Endometrial microvascular endothelial cells (primary cell): ENCODE results near the gene CMKLR1. TPM values are rescaled to one million over a fixed set of nuclear protein-coding genes. Genes with fewer than 3 reads are reported as not detected.

ENCODE experiments used
- in situ Hi-C: cut with HindIII; loops from 2 replicates; pipeline ENCODE4 v1.10.0; 2017; ENCODE audit warnings: low sequenced_read_pairs, low pct_unique_long_range_greater_than_20kb; ENCODE audit errors: inconsistent ontology term
- total RNA-seq: library from RNA; depleted of rRNA; stranded (reverse); fragments of >200 nt; gene quantifications from one replicate; pipeline ENCODE4 v1.2.3, GENCODE V29; 2015; ENCODE audit errors: inconsistent ontology term

Gene CMKLR1
- total RNA-seq, 1 donor from 2014 or later, result not detected

- in situ Hi-C loops, result no loop called here
Observed at GRCh38 chr12:108341854-108342847, 3.0 kb upstream of the CMKLR1 start.

GRCh38 chr12:108341356-108341755 lies 2.2 kb upstream of the CMKLR1 start:
- in situ Hi-C loops, result no loop called here

GRCh38 chr12:108340037-108340436 lies 926 bp upstream of the CMKLR1 start:
- in situ Hi-C loops, result no loop called here

DNA sequence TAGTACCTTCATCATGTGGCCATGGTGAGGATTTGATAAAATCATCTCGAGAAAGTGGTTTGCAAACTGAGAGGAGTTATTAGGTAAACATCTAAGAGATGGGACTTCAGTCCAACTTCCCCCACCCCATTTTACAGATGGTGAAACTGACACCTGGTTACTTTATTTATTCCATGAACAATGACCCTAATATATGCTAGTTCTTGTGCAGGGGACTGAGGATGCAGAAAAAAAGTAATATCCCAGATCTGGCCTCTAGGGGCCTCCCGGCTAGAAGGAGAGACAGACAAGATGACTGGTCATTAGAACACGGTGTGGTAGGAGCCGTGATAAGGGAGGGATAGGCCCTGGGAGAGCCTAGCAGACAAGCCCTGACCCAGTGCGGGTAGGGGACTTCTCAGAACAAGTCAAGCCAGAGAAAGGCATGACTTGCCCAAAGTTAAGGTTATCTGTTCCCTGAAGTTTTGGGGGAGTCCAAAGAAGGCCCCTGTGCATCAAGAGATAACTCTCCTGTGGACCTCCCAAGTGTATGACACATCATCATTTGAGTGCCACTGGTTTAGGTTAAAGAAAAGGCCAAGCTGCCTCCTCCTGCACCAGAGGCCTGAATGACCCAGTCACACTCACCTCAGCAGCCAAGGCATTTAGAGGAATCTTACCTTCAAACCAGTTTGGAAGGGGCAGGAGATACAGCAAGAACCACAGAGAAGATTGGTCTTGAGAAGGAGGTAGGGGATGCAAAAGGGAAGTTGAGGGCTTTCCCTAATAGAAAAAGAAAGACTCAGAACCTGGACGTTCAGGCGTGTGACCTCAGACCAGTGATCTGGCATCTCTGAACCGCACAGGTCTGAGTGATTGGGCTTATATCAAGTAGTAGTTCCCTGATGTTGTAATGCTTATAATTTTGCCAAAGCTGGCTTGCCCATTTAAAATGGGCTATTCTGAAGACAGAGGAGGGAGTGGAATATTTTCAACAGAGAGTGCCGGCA lies 1.6 kb downstream of the CMKLR1 start:
- in situ Hi-C loops, result no loop called here

- in situ Hi-C loops, result no loop called here
Observed at GRCh38 chr12:108335349-108336119, 3.6 kb downstream of the CMKLR1 start.

DNA sequence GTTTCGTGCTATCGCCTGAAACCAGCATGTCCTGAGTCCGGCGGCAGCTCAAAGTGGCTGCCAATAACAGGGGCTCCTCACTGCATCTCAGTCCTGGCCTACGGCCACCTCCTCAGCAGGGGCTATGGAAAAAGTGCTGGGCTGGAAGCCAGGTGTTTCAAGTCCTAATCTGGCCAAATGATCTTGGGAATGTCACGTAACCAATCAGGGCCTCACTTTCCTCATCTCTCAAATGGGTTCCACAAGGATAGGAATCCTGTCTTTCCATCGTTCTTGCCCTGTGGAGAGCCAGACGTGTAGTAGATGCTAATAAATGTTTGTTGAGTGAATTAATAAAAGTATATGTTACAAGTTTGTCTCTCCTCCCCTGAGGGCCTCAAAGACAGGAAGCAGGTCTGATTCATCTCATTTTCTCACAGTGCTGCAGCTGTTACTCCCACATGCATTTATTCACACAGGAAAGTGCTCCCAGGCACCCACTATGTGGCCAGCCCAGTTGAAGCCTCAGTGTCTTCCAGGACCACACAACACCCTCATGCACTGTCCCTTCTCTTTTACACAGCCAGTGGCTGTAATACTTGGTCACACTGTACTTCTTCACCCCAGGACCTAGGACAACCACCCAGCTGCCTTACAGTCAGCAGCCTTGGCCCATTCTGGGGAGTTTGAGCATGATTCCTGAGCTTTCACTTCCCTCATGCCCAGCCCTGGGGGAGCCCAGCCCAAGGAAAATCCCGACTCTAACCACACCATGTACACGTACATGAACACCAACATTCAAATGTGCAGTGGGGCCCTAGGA lies 5.0 kb downstream of the CMKLR1 start:
- in situ Hi-C loops, result no loop called here

GRCh38 chr12:108332791-108333382 lies 6.2 kb downstream of the CMKLR1 start:
- in situ Hi-C loops, result no loop called here

- in situ Hi-C loops, result no loop called here
Observed at GRCh38 chr12:108328420-108328819, 10.7 kb downstream of the CMKLR1 start.

GRCh38 chr12:108327621-108328344 lies 11.3 kb downstream of the CMKLR1 start:
- in situ Hi-C loops, result no loop called here

DNA sequence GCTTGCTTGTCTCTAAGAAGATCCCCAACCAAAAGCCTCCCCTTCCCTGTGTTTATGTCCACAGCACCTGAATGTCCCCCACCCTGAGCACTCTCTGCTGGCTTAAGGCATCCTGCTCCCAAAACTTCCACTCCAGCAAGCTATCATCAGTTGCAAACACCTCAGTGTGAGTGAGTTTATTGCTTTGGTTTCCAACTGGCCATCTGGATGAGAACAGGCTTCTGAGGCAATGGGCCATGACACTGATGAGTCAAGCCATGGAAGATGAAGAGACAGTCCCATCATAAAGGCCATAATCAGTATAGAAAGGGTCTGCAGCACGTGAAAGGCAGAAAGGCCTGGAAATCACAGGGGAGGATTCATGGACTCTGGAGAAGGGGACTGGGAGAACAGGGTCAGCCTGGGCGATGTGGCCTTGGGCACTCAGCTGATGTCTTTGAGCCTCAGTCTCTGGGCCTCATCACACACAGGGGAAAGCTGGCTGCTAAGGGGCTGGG lies 12.8 kb downstream of the CMKLR1 start:
- in situ Hi-C loops, result no loop called here

- in situ Hi-C loops, result no loop called here
Observed at GRCh38 chr12:108325549-108325948, 13.6 kb downstream of the CMKLR1 start.

DNA sequence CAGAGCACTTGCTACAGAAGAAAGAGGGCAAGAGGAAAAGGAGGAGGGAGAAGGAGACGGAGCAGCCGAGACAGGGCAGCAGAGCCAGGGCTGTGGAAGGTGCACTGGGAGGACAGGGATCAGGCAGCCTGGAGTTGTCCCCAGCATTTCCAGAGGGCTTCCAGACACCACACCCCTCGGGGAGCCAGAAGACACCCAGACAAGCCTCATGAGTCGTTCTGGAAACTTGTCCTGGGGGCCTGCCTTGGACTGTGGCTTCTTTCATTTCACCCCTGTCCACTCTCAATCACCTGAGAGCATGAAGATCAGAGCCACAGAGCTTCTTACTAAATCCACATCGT lies 14.1 kb downstream of the CMKLR1 start:
- in situ Hi-C loops, result no loop called here

DNA sequence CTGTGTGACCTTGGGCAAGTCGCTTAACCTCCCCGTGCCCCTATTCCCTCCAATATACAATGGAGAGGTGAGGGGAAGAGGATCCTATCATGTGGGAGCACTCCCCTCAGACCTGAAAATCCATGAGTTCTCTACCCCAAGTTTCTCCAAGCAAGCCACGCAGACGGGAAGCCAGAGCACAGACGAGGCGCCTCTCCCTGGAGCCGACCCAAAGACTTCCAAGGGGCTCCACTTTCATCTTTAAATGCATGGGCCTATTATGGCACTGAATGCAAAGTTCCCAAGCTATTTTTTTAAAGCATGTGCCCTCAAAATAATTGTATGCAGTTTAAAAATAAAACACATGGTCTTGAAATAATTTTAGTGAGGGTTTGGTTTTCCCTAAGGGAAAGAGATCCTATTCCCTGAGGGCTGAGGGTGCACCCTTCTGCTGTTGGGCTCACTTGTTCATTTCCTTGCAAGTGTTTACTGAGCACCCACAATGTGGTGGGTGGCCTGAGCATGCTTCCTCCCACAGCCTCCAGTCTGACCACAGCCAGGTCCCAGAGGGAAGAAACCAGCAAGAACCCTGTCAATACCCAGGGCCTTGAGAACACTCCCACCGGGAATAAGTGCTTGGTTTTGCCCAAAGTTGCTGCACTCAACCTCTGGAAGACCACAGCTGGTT lies 14.6 kb downstream of the CMKLR1 start:
- in situ Hi-C loops, result no loop called here

- in situ Hi-C loops, result no loop called here
Observed at GRCh38 chr12:108323581-108323980, 15.5 kb downstream of the CMKLR1 start.

GRCh38 chr12:108322998-108323397 lies 16.1 kb downstream of the CMKLR1 start:
- in situ Hi-C loops, result no loop called here

DNA sequence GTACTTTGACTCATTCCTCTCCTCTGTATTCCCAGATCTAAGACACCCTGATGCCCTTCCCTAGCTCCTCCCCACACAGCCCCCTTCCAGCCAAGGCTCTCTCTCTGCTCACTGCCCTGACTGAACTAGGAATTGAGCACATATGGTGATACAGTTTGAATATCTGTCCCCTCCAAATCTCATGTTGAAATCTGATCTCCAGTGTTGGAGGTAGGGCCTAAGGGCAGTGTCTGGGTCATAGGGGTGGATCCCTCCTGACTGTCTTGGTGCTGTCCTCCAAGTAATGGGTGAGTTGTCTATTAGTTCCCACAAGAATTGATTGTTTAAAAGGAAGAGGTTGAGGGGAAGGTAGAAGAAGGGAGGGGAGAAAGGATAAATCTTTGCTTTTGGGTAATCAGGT lies 17.4 kb downstream of the CMKLR1 start:
- in situ Hi-C loops, result no loop called here
